SIG-M5 treated with dmso at 0.1 percent for 504 hours (cell line): ENCODE measurements around the gene POLR1C.
A peak's percentile ranks its signal among the peaks of the same experiment; 100 is the strongest.
"Not testable (repeated sequence)": the region's sequence is repeated elsewhere in the genome, so short reads cannot be mapped to it uniquely, and the experiment has no call there.

ENCODE experiments used
- DNase-seq: peaks from one replicate; lab custom pipeline; 2025; ENCODE audit not compliant: unreplicated experiment; lab: John Stamatoyannopoulos, UW

The POLR1C gene

GRCh38 chr6:43508481-43509141 is 8.3 kb upstream of the POLR1C start:
- DNase-seq, result no peak

GRCh38 chr6:43509142-43509983 is 7.5 kb upstream of the POLR1C start:
- DNase-seq, result no peak

GRCh38 chr6:43509984-43510826 is 6.7 kb upstream of the POLR1C start, which contains the start of gene LRRC73:
Gene LRRC73 (minus strand): TSS chr6:43510346. CDS start chr6:43509785, 561 bp downstream.
- DNase-seq, result peak; percentile 24

GRCh38 chr6:43510827-43511163 is 6.1 kb upstream of the POLR1C start:
- no peak for DNase-seq

GRCh38 chr6:43511824-43512415 is 5.0 kb upstream of the POLR1C start:
- DNase-seq, result no peak

- no peak for DNase-seq
Observed at GRCh38 chr6:43515808-43516207, 1.1 kb upstream of the POLR1C start.

GRCh38 chr6:43516367-43516696 is 557 bp upstream of the POLR1C start:
- DNase-seq, result no peak

GRCh38 chr6:43517505-43518357 is 842 bp downstream of the POLR1C start:
- DNase-seq, result peak; percentile 20

GRCh38 chr6:43520097-43520496 is 3.2 kb downstream of the POLR1C start:
- DNase-seq, result no peak

GRCh38 chr6:43521836-43522235 is 4.9 kb downstream of the POLR1C start:
- no peak for DNase-seq

- DNase-seq, result no peak
Observed at GRCh38 chr6:43522547-43523261, 5.8 kb downstream of the POLR1C start.

GRCh38 chr6:43523284-43523683 is 6.4 kb downstream of the POLR1C start:
- no peak for DNase-seq

- DNase-seq, result no peak
Observed at GRCh38 chr6:43524483-43524961, 7.6 kb downstream of the POLR1C start.

GRCh38 chr6:43532201-43532600 is 15.3 kb downstream of the POLR1C start:
- no peak for DNase-seq

GRCh38 chr6:43538986-43539385 is 22.1 kb downstream of the POLR1C start:
- not testable (repeated sequence) for DNase-seq

GRCh38 chr6:43539409-43539808 is 22.5 kb downstream of the POLR1C start:
- DNase-seq, result not testable (repeated sequence)

GRCh38 chr6:43540507-43540906 is 23.6 kb downstream of the POLR1C start:
- no peak for DNase-seq

- DNase-seq, result no peak
Observed at GRCh38 chr6:43541774-43542471, 25.0 kb downstream of the POLR1C start.

GRCh38 chr6:43544461-43544860 is 27.6 kb downstream of the POLR1C start:
- DNase-seq, result no peak
